VCaP (cell line): ENCODE measurements around the gene RNF157.

ENCODE experiments used
- H3K27ac ChIP-seq: fragments of 450-650 bp; 2 replicates; pipeline ENCODE4 v1.5.1; 2017
- TF ChIP-seq, protein P1 (sequence below): fragments of 450-650 bp; conservative IDR thresholded peaks from 2 replicates; pipeline ENCODE4 v1.5.1; 2017; ENCODE audit warnings: mild to moderate bottlenecking, moderate library complexity

Gene RNF157

DNA sequence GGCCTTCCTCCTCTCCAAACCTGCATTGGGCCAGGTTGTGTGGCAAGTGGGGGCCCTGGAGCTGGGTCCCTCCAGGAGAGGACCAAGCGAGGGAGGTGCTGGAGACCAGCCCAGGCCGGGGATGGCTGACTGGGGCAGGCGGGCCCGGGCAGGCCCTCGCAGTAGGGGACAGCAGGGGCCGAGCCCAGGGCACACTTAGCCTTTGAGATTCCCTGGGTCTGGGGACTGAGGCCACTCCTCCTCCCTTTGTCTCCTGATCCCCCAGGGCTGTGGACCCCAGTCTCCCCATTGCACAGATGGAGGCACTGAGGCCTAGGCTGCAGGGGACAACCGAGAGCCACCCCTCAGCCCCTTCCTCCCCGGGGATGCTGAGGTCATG is 104.5 kb downstream of the RNF157 start:
- TF ChIP-seq, protein P1, sequence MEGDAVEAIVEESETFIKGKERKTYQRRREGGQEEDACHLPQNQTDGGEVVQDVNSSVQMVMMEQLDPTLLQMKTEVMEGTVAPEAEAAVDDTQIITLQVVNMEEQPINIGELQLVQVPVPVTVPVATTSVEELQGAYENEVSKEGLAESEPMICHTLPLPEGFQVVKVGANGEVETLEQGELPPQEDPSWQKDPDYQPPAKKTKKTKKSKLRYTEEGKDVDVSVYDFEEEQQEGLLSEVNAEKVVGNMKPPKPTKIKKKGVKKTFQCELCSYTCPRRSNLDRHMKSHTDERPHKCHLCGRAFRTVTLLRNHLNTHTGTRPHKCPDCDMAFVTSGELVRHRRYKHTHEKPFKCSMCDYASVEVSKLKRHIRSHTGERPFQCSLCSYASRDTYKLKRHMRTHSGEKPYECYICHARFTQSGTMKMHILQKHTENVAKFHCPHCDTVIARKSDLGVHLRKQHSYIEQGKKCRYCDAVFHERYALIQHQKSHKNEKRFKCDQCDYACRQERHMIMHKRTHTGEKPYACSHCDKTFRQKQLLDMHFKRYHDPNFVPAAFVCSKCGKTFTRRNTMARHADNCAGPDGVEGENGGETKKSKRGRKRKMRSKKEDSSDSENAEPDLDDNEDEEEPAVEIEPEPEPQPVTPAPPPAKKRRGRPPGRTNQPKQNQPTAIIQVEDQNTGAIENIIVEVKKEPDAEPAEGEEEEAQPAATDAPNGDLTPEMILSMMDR: no peak
- no peak overlapping the region for H3K27ac ChIP-seq

DNA sequence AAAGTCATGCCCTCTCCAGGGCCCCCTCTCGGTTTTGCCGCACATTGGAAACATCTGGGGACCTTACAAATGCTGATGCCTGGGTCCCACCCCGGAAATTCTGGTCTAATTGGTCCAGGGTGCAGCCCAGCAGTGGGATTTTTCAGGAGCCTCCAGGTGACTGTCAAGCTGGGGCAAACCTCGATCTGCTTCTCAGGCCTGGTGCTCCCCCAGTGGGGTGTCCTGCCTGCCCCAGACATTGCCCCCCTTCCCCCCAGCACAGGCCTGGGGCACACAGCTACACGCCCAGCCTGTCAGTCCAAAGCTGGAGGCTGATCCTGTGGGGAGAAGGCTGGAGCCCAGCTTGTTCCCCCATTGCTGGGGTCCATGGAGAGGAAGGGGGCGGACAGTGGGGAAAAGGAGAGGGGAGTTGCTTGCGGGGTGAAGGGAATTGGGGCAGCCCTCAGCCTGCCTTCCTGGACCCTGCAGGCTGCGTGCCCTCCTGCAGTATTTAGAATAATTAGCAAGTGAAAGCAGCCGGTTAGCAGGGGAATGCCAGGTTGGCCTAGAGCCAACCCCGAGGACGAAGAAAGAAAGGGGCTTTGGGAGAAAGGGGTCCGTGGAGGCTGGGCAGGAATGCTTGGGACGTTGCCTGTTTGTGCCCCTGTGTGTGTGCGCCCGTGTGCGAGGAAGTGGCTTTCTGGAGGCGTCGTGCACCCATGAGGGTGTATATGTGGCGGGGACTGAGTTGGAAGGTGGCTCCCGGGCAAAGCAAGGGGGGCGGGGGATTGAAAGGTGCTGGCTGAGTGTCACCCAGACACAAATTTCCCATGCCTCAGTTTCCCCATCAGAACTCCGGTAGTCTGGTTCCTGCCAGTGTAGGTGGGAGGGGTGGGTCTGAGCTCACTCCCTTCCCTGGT is 105.1 kb downstream of the RNF157 start:
- H3K27ac ChIP-seq: no peak overlapping the region; the same call in 1 of the 2 replicates

DNA sequence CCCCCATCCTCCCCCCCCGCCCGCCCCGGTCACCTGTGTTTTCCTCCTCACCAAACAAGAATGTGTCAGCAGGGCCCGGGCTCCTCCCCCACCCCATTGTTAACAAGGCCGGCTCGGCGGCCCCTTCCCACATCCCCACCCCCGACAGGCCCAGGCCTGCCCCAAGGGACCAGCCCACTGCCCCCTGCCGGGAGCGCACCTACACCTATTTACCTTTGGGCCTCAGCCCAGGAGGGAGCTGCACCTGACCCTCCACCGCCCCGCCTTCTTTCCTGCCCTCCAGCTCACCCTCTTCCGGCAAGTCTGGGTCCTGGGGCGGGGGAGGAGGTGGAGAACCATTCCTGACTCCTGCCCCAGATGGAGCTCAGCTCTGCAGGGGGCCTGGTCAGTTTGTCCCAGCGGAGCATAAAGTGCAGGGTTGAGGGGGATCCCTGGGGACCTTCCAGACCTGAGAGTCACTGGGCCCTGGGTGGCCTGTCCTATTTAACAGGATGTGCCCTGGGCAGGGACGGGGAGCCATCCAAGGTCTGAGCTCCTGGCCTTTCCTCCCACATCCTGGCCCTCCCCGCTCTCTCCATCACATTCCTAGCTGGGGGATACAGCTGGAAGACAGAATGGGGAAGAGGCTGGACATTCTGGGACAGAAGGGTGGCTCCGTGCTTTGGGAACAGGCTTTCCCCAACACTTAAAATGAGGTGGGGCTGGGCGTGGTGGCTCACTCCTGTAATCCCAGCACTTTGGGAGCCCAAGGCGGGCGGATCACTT is 107.5 kb downstream of the RNF157 start:
- peak overlapping the region; percentile 37; the same call in 1 of the 2 replicates for H3K27ac ChIP-seq
- TF ChIP-seq, protein P1: no peak

More for the DNA sequence above, 105.1 kb downstream of the RNF157 start:
- TF ChIP-seq, protein P1: no peak

DNA sequence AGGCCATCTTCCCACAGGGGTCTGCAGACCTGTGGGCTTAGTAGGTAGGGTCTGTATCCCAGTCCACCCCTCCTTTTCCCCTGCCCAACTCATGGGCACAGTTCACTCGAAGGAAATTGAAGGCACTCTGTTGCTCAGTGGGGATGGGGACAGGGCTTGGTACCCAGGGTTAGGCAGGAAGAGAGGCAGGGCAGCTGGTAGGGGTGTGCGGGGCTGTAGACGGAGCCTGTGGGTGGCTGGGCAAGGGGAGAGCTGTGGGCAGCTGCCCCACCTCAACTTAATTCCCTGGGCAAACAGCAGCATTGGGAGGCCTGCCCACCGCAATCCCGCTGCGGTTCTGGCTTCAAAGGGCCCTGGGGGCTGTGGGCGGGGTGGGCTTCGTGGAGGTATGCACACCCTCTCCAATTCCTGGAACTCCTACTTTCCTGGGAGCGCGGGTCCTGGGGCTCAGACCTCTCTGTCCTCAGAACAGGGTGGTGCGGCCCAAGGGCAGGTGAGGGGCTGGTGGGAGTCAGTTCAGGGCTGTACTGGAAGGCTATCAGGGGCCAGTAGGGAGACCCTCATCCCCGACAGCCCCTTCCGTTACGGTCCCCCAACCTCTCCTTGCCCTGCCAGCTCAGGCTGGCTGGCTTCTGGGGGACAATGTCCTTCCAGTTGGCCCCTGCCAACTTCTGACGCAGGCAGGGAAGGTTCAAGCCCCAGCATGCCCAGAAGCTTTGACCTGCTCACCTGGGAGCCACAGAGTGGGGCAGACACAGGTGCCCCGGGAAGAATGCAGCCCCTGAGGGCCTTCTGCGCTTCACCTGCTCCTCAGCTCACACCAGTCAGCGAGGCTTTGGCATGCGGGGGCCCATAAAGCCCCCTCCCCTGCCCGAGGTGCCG is 108.4 kb downstream of the RNF157 start:
- TF ChIP-seq, protein P1: no peak
- H3K27ac ChIP-seq: peak overlapping the region; percentile 37; the same call in 1 of the 2 replicates

- TF ChIP-seq, protein P1: no peak
- no peak overlapping the region for H3K27ac ChIP-seq
These were observed 109.1 kb downstream of the RNF157 start for GRCh38 chr17:76131051-76131691.

GRCh38 chr17:76130473-76130872 is 109.8 kb downstream of the RNF157 start:
- H3K27ac ChIP-seq: no peak overlapping the region
- TF ChIP-seq, protein P1: no peak
